Measurements from ENCODE around the gene ZMYM3.

- TF ChIP-seq CTCF (IDR thresholded peaks at IDR 0.05 in 8 of 11, conservative IDR thresholded peaks at IDR 0.05 in 3 of 11), result no peak
- TF ChIP-seq POLR2A (IDR thresholded peaks at IDR 0.05), result no peak
- no peak for TF ChIP-seq POLR2AphosphoS5 (IDR thresholded peaks at IDR 0.05)
Observed at GRCh38 chrX:71198066-71198465, 55.9 kb downstream of the ZMYM3 start.
